Effector memory CD4-positive, alpha-beta T cell (primary cell): ENCODE data around the gene SIGLEC1.

ENCODE experiments used
- DNase-seq, 3 donors: peaks; one replicate each; pipeline ENCODE4 v3.0.0-alpha.2; 2020
- H3K27ac ChIP-seq: 2 replicates; pipeline ENCODE4 v1.7.0; 2013; ENCODE audit warnings: mild to moderate bottlenecking, low read length, moderate library complexity; ENCODE audit not compliant: insufficient read depth, poor library complexity, severe bottlenecking
- H3K27me3 ChIP-seq: replicated peaks from 2 replicates; pipeline ENCODE4 v1.7.0; 2013; ENCODE audit warnings: mild to moderate bottlenecking, low read length; ENCODE audit not compliant: insufficient read depth, control insufficient read depth, poor library complexity, severe bottlenecking
- H3K36me3 ChIP-seq: 2 replicates; pipeline ENCODE4 v1.7.0; 2013; ENCODE audit warnings: mild to moderate bottlenecking, low read length, moderate library complexity; ENCODE audit not compliant: control insufficient read depth, insufficient read depth
- H3K4me1 ChIP-seq: 2 replicates; pipeline ENCODE4 v1.7.0; 2013; ENCODE audit warnings: low read length, mild to moderate bottlenecking; ENCODE audit not compliant: control insufficient read depth, insufficient read depth, poor library complexity, severe bottlenecking
- H3K4me3 ChIP-seq: 2 replicates; pipeline ENCODE4 v1.7.0; 2013; ENCODE audit warnings: low read length, low read depth, mild to moderate bottlenecking; ENCODE audit not compliant: insufficient read depth, poor library complexity, severe bottlenecking
- H3K9me3 ChIP-seq: 2 replicates; pipeline ENCODE4 v1.7.0; 2013; ENCODE audit warnings: mild to moderate bottlenecking, low read length, moderate library complexity; ENCODE audit not compliant: control insufficient read depth

The SIGLEC1 gene

GRCh38 chr20:3704087-3704486, 8.3 kb downstream of the SIGLEC1 start:
- Histone ChIP-seq H3K4me1 (no peaks in the 10 kb centered on the region), H3K9me3 (no peaks in the 10 kb centered on the region), H3K27me3 (no peaks in the 10 kb centered on the region), H3K36me3 (no peaks in the 10 kb centered on the region), H3K27ac (no peak overlapping the region), H3K4me3 (no peak overlapping the region)
- DNase-seq, result no peak

GRCh38 chr20:3702611-3703391, 9.6 kb downstream of the SIGLEC1 start:
- no peak overlapping the region for H3K4me3 ChIP-seq
- H3K36me3 ChIP-seq, result no peaks in the 10 kb centered on the region
- no peak for DNase-seq
- no peaks in the 10 kb centered on the region for H3K27me3 ChIP-seq
- H3K4me1 ChIP-seq, result no peaks in the 10 kb centered on the region
- no peaks in the 10 kb centered on the region for H3K9me3 ChIP-seq
- no peak overlapping the region for H3K27ac ChIP-seq

GRCh38 chr20:3701061-3701998, 11.1 kb downstream of the SIGLEC1 start:
- no peaks in the 10 kb centered on the region for H3K4me1 ChIP-seq
- no peaks in the 10 kb centered on the region for H3K27me3 ChIP-seq
- H3K36me3 ChIP-seq, result no peaks in the 10 kb centered on the region
- no peak for DNase-seq
- no peak overlapping the region for H3K27ac ChIP-seq
- H3K9me3 ChIP-seq, result no peaks in the 10 kb centered on the region
- H3K4me3 ChIP-seq, result no peak overlapping the region

- Histone ChIP-seq H3K9me3 (no peaks in the 10 kb centered on the region), H3K4me3 (no peak overlapping the region), H3K36me3 (no peaks in the 10 kb centered on the region), H3K27me3 (no peaks in the 10 kb centered on the region), H3K27ac (no peak overlapping the region), H3K4me1 (no peaks in the 10 kb centered on the region)
- DNase-seq, result no peak
These were observed 13.4 kb downstream of the SIGLEC1 start for GRCh38 chr20:3699037-3699436.

GRCh38 chr20:3698591-3699001, 13.8 kb downstream of the SIGLEC1 start:
- Histone ChIP-seq H3K9me3 (no peaks in the 10 kb centered on the region), H3K4me1 (no peaks in the 10 kb centered on the region), H3K36me3 (no peaks in the 10 kb centered on the region), H3K27ac (no peak overlapping the region), H3K4me3 (no peak overlapping the region), H3K27me3 (no peaks in the 10 kb centered on the region)
- DNase-seq, result no peak

- Histone ChIP-seq H3K4me1 (no peaks in the 10 kb centered on the region), H3K36me3 (no peaks in the 10 kb centered on the region), H3K9me3 (no peaks in the 10 kb centered on the region), H3K4me3 (no peak overlapping the region), H3K27me3 (no peaks in the 10 kb centered on the region), H3K27ac (no peak overlapping the region)
- DNase-seq, result no peak
These were observed 14.7 kb downstream of the SIGLEC1 start for GRCh38 chr20:3697588-3698305.

GRCh38 chr20:3696745-3697587, 15.4 kb downstream of the SIGLEC1 start:
- no peak for DNase-seq
- no peak overlapping the region for H3K4me3 ChIP-seq
- H3K9me3 ChIP-seq, result no peaks in the 10 kb centered on the region
- H3K36me3 ChIP-seq, result no peaks in the 10 kb centered on the region
- H3K27me3 ChIP-seq, result no peaks in the 10 kb centered on the region
- no peaks in the 10 kb centered on the region for H3K4me1 ChIP-seq
- no peak overlapping the region for H3K27ac ChIP-seq

GRCh38 chr20:3696200-3696599, 16.2 kb downstream of the SIGLEC1 start:
- H3K36me3 ChIP-seq, result no peaks in the 10 kb centered on the region
- H3K9me3 ChIP-seq, result no peaks in the 10 kb centered on the region
- no peak overlapping the region for H3K4me3 ChIP-seq
- no peak for DNase-seq
- H3K27ac ChIP-seq, result no peak overlapping the region
- H3K4me1 ChIP-seq, result no peaks in the 10 kb centered on the region
- H3K27me3 ChIP-seq, result no peaks in the 10 kb centered on the region

GRCh38 chr20:3694864-3695263, 17.5 kb downstream of the SIGLEC1 start:
- DNase-seq, result no peak
- H3K36me3 ChIP-seq, result no peaks in the 10 kb centered on the region
- H3K27me3 ChIP-seq, result no peaks in the 10 kb centered on the region
- H3K27ac ChIP-seq, result no peak overlapping the region
- H3K4me3 ChIP-seq, result no peak overlapping the region
- H3K9me3 ChIP-seq, result no peaks in the 10 kb centered on the region
- H3K4me1 ChIP-seq, result no peaks in the 10 kb centered on the region
